Measurements from ENCODE around the gene PRKCD.

PRKCD gene

DNA sequence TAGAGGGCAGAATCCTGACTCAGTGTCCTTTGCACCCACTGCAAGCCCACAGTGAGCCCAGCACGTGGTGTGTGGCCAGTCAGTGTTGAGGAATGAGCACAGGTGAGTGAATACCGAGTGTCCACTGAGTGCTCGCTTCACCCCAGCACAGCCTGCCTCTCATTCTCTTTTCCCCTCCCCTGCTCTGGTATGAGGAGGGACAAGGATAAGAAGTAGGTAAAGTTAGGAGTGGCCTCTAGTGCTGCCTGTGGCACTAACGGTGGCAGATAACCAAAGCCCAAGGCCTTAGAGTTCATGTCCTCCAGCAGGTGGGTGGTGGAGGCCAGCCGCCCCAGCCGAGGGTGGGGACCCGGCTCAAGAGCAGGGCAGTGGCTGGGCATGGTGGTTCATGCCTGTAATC, 38.0 kb downstream of the PRKCD start:
- H3K36me3 ChIP-seq (ENCODE audit: insufficient read depth, low read length) = no peaks in the 10 kb centered on the region
- peaks cover 15% of the 10 kb centered on the region for H3K4me1 ChIP-seq (ENCODE audit: control insufficient read depth, insufficient read depth, low read length)
- no peaks in the 10 kb centered on the region for H3K9me3 ChIP-seq (replicated peaks; ENCODE audit: low read length)
- no peak overlapping the region for H3K9ac ChIP-seq (ENCODE audit: low read depth, low read length)
- no peak overlapping the region for H3K4me3 ChIP-seq (ENCODE audit: low read length)
- peaks cover 3% of the 10 kb centered on the region for H3K27me3 ChIP-seq (ENCODE audit: control insufficient read depth, insufficient read depth, low read length)
- H3K4me2 ChIP-seq (ENCODE audit: low read length) = no peak overlapping the region

DNA sequence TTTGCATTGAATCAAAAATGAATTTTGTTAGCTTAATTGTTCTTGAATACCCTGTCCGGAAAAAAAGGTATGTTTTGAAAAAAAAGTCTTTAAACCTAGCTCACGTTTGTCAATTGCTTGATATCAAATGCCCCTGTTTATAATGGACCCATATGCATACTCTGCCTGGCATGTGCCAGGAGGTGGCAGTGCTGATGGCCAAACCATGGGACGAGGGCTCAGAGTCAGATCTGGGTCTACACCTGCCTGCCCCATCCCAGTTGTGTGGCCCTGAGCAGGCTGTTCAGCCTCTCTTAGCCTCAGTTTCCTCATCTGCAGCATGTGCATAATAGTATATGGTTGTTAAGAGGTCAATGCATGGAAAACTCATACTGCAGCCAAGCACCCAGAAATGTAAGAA, 38.8 kb downstream of the PRKCD start:
- Histone ChIP-seq H3K4me1 (ENCODE audit: control insufficient read depth, insufficient read depth, low read length) (peaks cover 7% of the 10 kb centered on the region), H3K4me3 (ENCODE audit: low read length) (no peak overlapping the region), H3K27me3 (ENCODE audit: control insufficient read depth, insufficient read depth, low read length) (peaks cover 3% of the 10 kb centered on the region), H3K9ac (ENCODE audit: low read depth, low read length) (no peak overlapping the region), H3K4me2 (ENCODE audit: low read length) (no peak overlapping the region), H3K36me3 (ENCODE audit: insufficient read depth, low read length) (no peaks in the 10 kb centered on the region), H3K9me3 (replicated peaks; ENCODE audit: low read length) (no peaks in the 10 kb centered on the region)

DNA sequence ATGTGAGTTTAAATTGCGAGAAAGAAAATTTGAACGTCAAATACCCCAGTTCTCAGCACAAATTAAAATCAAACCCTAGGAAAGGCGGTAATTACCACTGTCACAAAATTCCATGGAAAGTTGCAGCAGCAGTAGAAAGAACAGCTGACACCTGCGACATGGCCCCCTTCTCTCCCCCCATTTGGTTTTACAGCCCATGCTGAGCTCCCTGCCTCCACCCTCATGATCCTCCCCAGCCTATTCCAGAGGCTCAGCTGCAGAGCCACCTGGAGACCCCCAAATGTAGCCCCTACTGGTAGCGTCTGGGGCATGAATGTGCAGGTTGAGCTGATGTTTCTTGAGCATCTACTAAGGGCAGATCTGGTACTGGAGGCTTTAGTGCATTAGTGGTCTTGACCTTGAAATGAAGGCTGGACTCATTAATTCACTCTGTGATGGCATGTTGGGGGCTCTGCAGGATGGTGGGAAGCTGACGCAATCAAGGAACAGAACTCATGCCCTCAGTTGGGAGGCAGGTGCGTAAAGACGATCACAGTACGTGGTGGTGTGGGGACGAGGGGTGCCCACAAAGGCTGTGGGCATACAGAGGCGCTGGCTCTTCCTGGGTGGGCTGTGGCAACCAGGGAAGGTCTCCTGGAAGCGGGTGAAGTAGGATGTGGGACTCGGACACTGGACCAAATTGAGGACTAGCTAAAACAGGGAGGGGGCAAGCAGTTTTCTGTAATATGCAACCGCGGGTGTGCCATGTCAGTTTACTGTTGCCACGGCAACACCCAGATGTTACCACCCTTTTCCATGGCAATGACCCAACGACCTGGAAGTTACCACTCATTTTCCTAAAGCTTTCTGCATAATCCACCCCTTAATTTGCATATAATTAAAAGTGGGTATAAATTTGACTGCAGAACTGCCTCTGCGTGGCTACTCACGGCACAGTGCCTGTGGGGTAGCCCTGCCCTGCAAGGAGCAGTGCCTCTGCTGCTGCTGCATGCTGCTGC, 39.8 kb downstream of the PRKCD start:
- Histone ChIP-seq H3K4me3 (ENCODE audit: low read length) (no peak overlapping the region), H3K9ac (ENCODE audit: low read depth, low read length) (no peak overlapping the region), H3K27me3 (ENCODE audit: control insufficient read depth, insufficient read depth, low read length) (peaks cover 3% of the 10 kb centered on the region), H3K36me3 (ENCODE audit: insufficient read depth, low read length) (no peaks in the 10 kb centered on the region), H3K9me3 (replicated peaks; ENCODE audit: low read length) (no peaks in the 10 kb centered on the region), H3K4me1 (ENCODE audit: control insufficient read depth, insufficient read depth, low read length) (peaks cover 6% of the 10 kb centered on the region), H3K4me2 (ENCODE audit: low read length) (no peak overlapping the region)

DNA sequence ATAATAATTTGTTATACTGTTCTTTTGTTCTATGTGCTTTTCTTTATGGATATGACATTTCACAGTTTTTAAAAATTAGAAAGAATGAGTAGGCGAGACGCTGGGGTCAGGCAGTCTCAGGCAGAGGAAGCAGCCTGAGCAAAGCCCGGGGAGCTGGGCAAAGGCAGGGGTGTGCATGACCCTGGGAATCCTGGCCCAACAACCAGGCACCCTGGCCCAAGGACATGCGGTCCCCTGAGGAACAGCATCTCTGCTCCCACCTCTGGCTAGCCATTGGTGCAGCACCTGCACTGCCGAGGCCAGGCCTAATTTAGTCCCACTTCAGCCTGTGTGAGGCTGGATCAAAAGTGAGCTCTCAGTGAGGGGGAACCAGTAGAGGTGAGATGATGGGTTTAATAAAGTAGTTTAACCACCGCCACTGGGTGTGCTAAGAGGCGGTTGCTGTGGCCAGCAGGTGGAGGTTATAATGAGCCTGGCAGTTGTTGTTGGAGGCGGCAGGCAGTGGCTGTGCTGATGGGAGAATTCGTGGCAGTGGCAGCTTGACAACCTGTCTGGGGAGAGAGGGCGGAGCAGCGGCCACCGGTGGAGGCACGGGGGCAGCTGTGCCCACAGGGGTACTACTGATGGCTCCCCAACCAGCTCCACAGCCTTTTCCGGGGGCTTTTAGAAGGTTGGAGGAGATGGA, 41.5 kb downstream of the PRKCD start:
- no peaks in the 10 kb centered on the region for H3K36me3 ChIP-seq (ENCODE audit: insufficient read depth, low read length)
- no peak overlapping the region for H3K9ac ChIP-seq (ENCODE audit: low read depth, low read length)
- H3K4me2 ChIP-seq (ENCODE audit: low read length) = no peak overlapping the region
- H3K27me3 ChIP-seq (ENCODE audit: control insufficient read depth, insufficient read depth, low read length) = peaks cover 3% of the 10 kb centered on the region
- H3K9me3 ChIP-seq (replicated peaks; ENCODE audit: low read length) = no peaks in the 10 kb centered on the region
- no peaks in the 10 kb centered on the region for H3K4me1 ChIP-seq (ENCODE audit: control insufficient read depth, insufficient read depth, low read length)
- H3K4me3 ChIP-seq (ENCODE audit: low read length) = no peak overlapping the region

DNA sequence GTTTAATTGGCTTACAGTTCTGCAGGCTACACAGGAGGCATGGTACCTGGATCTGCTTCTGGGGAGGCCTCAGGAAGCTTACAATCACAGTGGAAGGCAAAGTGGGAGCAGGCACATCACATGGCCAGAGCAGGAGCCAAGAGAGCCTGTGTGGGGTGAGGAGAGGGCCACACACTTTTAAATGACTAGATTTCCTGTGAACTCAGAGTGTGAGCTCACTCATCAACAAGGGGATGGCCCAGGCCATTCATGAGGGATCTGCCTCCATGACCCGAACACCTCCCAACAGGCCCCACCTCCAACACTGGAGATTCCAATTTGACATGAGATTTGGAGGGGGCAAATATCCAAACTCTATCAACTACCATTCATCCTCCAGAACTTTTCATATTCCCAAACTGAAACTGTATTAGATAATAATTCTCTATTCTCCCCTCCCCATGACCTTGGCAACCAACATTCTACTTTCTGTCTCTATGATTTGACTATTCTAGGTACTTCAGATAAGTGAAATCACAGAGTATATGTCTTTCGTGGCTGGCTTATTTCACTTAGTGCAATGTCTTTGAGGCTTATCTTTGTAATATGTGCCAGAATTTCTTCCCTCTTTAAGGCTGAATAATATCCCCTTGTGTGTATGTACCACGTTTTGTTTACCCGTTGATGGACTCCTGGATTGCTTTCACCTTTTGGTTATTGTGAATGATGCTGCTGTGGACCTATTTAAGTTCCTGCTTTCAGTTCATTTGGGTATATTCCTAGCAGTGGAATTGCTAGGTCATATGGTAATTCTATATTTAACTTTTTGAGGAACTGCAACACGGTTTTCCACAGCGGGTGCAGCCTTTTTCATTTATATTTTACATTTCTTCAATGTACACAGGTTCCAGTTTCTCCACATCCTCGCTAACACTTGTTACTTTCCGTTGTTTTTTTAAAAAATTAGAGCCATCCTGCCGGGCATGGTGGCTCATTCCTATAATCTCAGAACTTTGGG, 51.0 kb downstream of the PRKCD start:
- Histone ChIP-seq H3K4me2 (ENCODE audit: low read length) (no peak overlapping the region), H3K4me3 (ENCODE audit: low read length) (no peak overlapping the region), H3K4me1 (ENCODE audit: control insufficient read depth, insufficient read depth, low read length) (no peaks in the 10 kb centered on the region), H3K36me3 (ENCODE audit: insufficient read depth, low read length) (no peaks in the 10 kb centered on the region), H3K9me3 (replicated peaks; ENCODE audit: low read length) (peaks cover 4% of the 10 kb centered on the region), H3K9ac (ENCODE audit: low read depth, low read length) (no peak overlapping the region), H3K27me3 (ENCODE audit: control insufficient read depth, insufficient read depth, low read length) (no peaks in the 10 kb centered on the region)

DNA sequence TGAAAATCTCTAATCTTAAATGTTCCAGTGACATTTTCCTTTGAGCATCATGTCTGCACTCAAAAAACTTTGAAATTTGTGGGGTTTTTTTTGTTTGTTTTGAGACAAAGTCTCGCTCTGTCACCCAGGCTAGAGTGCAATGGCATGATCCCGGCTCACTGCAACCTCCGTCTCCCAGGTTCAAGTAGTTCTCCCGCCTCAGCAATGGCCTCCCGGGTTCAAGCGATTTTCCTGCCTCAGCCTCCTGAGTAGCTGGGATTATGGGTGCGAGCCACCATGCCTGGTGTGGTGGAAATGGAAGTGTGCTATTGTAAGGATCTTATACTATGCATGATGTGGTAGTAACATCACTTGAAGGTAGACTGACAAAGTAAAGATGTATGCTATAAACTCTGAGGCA, 52.3 kb downstream of the PRKCD start:
- no peak overlapping the region for H3K4me2 ChIP-seq (ENCODE audit: low read length)
- H3K9ac ChIP-seq (ENCODE audit: low read depth, low read length) = no peak overlapping the region
- H3K9me3 ChIP-seq (replicated peaks; ENCODE audit: low read length) = peaks cover 4% of the 10 kb centered on the region
- H3K4me1 ChIP-seq (ENCODE audit: control insufficient read depth, insufficient read depth, low read length) = no peaks in the 10 kb centered on the region
- H3K27me3 ChIP-seq (ENCODE audit: control insufficient read depth, insufficient read depth, low read length) = no peaks in the 10 kb centered on the region
- no peak overlapping the region for H3K4me3 ChIP-seq (ENCODE audit: low read length)
- H3K36me3 ChIP-seq (ENCODE audit: insufficient read depth, low read length) = no peaks in the 10 kb centered on the region

DNA sequence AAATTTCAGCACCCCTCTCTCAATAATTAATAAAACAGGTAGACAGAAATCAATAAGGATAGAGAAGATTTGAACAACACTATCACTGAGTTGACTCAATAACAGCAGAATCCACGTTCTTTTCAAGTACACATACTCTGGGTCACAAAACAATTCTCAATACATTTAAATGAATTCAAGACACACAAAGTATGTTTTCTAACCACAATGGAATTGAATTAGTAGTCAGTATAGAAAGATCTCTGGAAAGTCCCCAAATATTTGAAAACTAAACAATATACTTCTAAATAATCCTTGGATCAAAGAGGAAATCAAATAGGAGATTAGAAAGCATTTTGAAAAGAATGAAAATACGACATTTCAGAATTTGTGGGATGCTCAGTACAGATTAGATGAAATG, 54.8 kb downstream of the PRKCD start:
- no peaks in the 10 kb centered on the region for H3K27me3 ChIP-seq (ENCODE audit: control insufficient read depth, insufficient read depth, low read length)
- H3K9me3 ChIP-seq (replicated peaks; ENCODE audit: low read length) = no peaks in the 10 kb centered on the region
- H3K36me3 ChIP-seq (ENCODE audit: insufficient read depth, low read length) = no peaks in the 10 kb centered on the region
- H3K9ac ChIP-seq (ENCODE audit: low read depth, low read length) = no peak overlapping the region
- H3K4me2 ChIP-seq (ENCODE audit: low read length) = no peak overlapping the region
- no peak overlapping the region for H3K4me3 ChIP-seq (ENCODE audit: low read length)
- no peaks in the 10 kb centered on the region for H3K4me1 ChIP-seq (ENCODE audit: control insufficient read depth, insufficient read depth, low read length)

DNA sequence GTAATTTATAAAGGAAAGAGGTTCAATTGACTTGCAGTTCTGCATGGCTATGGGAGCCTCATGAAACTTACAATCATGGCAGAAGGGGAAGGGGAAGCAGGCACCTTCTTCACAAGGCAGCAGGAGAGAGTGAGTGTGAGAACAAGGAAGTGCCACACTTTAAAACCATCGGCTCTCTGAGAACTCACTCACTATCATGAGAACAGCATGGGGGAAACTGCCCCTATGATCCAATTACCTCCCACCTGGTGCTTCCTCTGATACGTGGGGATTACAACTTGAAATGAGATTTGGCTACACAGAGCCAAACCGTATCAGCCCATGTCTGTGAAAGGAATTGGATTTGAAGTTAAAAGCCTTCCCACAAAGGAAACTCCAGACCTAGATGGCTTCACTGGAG, 55.7 kb downstream of the PRKCD start:
- Histone ChIP-seq H3K4me1 (ENCODE audit: control insufficient read depth, insufficient read depth, low read length) (no peaks in the 10 kb centered on the region), H3K9me3 (replicated peaks; ENCODE audit: low read length) (no peaks in the 10 kb centered on the region), H3K4me2 (ENCODE audit: low read length) (no peak overlapping the region), H3K36me3 (ENCODE audit: insufficient read depth, low read length) (peaks cover 2% of the 10 kb centered on the region), H3K4me3 (ENCODE audit: low read length) (no peak overlapping the region), H3K9ac (ENCODE audit: low read depth, low read length) (no peak overlapping the region), H3K27me3 (ENCODE audit: control insufficient read depth, insufficient read depth, low read length) (no peaks in the 10 kb centered on the region)

DNA sequence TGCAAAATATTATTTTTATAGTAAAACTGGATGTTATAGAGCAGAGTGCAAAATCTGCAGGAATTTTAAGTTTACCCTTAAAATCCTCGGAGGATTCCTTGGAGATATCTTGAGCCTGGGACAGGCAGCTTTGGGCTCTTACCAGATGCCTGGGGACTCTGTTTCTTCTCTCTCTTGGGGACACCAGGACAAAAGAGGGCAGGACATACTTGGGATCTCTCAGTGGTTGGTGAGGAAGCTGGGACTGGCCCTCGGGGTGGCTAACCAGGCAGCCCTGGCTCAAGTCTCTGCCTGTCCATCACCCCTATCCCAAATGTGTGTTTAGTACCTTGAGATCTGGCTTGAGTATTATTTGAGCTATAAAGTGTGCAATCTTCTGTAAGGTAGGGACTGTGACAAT, 56.2 kb downstream of the PRKCD start:
- Histone ChIP-seq H3K4me3 (ENCODE audit: low read length) (no peak overlapping the region), H3K36me3 (ENCODE audit: insufficient read depth, low read length) (peaks cover 6% of the 10 kb centered on the region), H3K4me1 (ENCODE audit: control insufficient read depth, insufficient read depth, low read length) (no peaks in the 10 kb centered on the region), H3K27me3 (ENCODE audit: control insufficient read depth, insufficient read depth, low read length) (no peaks in the 10 kb centered on the region), H3K9ac (ENCODE audit: low read depth, low read length) (no peak overlapping the region), H3K9me3 (replicated peaks; ENCODE audit: low read length) (no peaks in the 10 kb centered on the region), H3K4me2 (ENCODE audit: low read length) (no peak overlapping the region)

DNA sequence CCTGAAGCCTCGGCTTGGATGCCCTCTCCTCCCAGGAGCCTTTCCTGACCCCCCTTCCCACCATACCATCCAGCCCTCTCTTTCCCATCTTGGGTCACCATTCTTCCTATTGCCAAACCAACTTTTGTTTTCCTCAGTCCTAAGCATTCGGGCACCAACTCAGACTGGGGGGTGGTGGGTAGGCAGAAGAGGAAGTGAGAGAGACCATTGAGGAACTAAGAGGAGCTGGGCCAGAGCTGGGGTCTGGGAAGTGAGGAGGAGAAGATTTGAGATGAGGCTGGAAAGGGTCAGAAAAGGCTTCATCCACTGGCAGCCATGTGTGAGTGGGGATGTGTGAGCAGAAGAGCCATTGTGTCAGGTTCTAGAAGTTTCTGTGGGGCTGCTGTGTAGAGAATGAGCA, 57.1 kb downstream of the PRKCD start:
- no peaks in the 10 kb centered on the region for H3K4me1 ChIP-seq (ENCODE audit: control insufficient read depth, insufficient read depth, low read length)
- no peaks in the 10 kb centered on the region for H3K9me3 ChIP-seq (replicated peaks; ENCODE audit: low read length)
- H3K36me3 ChIP-seq (ENCODE audit: insufficient read depth, low read length) = peaks cover 16% of the 10 kb centered on the region
- H3K4me2 ChIP-seq (ENCODE audit: low read length) = no peak overlapping the region
- no peaks in the 10 kb centered on the region for H3K27me3 ChIP-seq (ENCODE audit: control insufficient read depth, insufficient read depth, low read length)
- H3K4me3 ChIP-seq (ENCODE audit: low read length) = no peak overlapping the region
- H3K9ac ChIP-seq (ENCODE audit: low read depth, low read length) = no peak overlapping the region

DNA sequence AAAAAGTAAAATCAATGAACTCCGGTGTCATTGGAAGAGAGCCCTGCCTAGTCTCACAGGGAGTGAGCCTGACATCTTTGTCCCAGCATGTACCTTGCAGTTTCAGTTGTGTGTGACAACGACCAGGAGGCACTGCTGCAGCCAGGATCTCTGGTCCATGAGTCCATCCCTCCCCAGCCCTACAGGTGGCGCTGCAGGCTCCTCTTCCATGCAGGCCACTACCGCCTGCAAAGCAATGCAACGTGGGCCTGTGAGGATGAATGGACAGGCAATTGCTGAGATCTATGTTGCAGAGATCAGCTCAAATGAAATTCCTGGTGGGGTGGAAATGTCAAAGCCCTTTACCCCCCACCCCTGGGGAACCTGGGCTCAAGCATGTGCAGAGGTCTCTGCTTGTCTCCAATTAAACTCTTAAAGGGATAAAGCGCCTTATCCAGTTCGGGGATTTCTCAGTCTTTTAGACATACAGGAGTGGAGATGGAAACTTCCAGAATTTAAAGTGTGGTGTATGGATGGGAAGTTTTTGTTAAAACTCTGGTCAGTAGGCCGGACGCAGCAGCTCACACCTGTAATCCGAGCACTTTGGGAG, 59.0 kb downstream of the PRKCD start:
- peaks cover 35% of the 10 kb centered on the region for H3K36me3 ChIP-seq (ENCODE audit: insufficient read depth, low read length)
- H3K4me1 ChIP-seq (ENCODE audit: control insufficient read depth, insufficient read depth, low read length) = no peaks in the 10 kb centered on the region
- no peak overlapping the region for H3K9ac ChIP-seq (ENCODE audit: low read depth, low read length)
- no peak overlapping the region for H3K4me3 ChIP-seq (ENCODE audit: low read length)
- H3K9me3 ChIP-seq (replicated peaks; ENCODE audit: low read length) = no peaks in the 10 kb centered on the region
- H3K27me3 ChIP-seq (ENCODE audit: control insufficient read depth, insufficient read depth, low read length) = no peaks in the 10 kb centered on the region
- no peak overlapping the region for H3K4me2 ChIP-seq (ENCODE audit: low read length)
